Smooth muscle cell (in vitro differentiated cells): ENCODE results near the gene HEXA. TPM values are rescaled to one million over a fixed set of nuclear protein-coding genes. Genes with fewer than 3 reads are reported as not detected.

Experiments
- polyA plus RNA-seq: library from polyadenylated mRNA; unstranded; fragments of >200 nt; fragmentation: Nextera tagmentation; extraction: Ambion mirVana; gene quantifications from 2 replicates; pipeline ENCODE4 v1.2.1, GENCODE V29; 2016
- total RNA-seq: library from RNA; depleted of rRNA; stranded (reverse); fragments of >200 nt; gene quantifications from 2 replicates; pipeline ENCODE4 v1.2.3, GENCODE V29; 2014

HEXA gene
- total and polyA plus RNA-seq, 2 experiments from 2014 or later, result 77.4 to 155 TPM

Other genes with a start within 250 kb of the HEXA start
- gene GRAMD2A, start 178.2 kb downstream of the HEXA start, total RNA-seq, result 2.1 and 2.9 TPM in 2 replicates
- 0.54 and 2.9 TPM in 2 replicates for gene GRAMD2A, start 178.2 kb downstream of the HEXA start, polyA plus RNA-seq
- gene PKM, start 144.8 kb downstream of the HEXA start, total RNA-seq, result 1,078 and 1,125 TPM in 2 replicates
- 1,598 and 1,642 TPM in 2 replicates for gene PKM, start 144.8 kb downstream of the HEXA start, polyA plus RNA-seq
- gene PARP6, start 103.5 kb downstream of the HEXA start, total RNA-seq, result 24.6 and 29.2 TPM in 2 replicates
- 40.3 and 59.2 TPM in 2 replicates for gene PARP6, start 103.5 kb downstream of the HEXA start, polyA plus RNA-seq
- gene CELF6, start 55.9 kb downstream of the HEXA start, total RNA-seq, result 0.81 and 1.9 TPM in 2 replicates
- gene CELF6, start 55.9 kb downstream of the HEXA start, polyA plus RNA-seq, result 0.19 and 0.43 TPM in 2 replicates
- gene TMEM202, start 22.3 kb upstream of the HEXA start, total RNA-seq, result not detected in 2 replicates
- not detected in 2 replicates for gene TMEM202, start 22.3 kb upstream of the HEXA start, polyA plus RNA-seq
- 54.3 and 70.5 TPM in 2 replicates for gene ARIH1, start 98.3 kb upstream of the HEXA start, total RNA-seq
- gene ARIH1, start 98.3 kb upstream of the HEXA start, polyA plus RNA-seq, result 78.1 and 96.3 TPM in 2 replicates